Fibroblast of skin of right biceps (primary cell): ENCODE measurements around the gene GTF2H4.

ENCODE experiments used
- DNase-seq: peaks from one replicate; pipeline ENCODE4 v3.0.0-alpha.2; 2013

The GTF2H4 gene

DNA sequence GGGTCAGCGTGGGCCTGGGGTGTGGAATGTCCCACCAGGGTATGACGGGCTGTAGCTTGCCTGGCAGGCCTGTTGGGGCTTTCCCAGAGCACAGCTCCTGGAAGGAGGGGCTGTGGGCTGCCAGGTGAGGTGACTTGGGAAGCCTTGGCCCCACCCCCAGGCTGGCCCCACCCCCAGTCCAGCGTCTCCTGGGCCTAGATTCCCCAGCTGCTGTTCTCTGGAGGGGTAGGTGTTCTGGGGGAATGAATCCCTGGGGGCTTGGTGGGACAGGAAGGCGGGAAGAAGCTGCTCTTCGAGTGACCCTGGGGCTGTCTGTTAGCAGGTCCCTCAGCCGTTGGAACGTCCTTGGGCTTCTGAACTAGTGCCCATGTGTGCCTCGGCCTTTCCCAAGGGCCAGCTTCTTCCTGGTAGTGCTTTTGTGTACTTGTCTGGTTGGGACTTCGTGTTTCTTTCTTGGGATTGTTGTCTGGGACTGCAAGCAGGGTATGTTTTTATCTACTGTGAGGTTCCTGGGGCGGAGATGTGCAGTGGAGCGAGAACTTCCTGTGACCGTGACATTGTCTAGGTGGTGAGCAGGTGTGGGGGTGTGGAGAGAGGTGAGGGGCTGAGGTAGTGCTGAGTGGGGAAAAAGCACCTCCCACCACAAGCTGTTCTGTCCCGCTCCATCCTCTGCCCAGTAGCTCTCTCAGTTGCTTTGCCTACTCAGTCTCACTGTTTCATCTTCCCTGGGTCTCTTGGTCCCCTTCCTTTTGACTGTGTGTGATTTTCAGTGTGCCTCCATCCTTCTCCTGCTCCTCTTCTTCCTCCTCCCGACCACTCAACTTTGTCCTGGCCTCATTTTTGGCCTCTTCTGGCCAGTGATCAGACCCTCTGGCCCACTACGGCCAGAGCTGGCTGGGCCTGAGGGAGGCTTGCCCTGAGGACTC, 25.0 kb upstream of the GTF2H4 start:
- DNase-seq = no peak

DNA sequence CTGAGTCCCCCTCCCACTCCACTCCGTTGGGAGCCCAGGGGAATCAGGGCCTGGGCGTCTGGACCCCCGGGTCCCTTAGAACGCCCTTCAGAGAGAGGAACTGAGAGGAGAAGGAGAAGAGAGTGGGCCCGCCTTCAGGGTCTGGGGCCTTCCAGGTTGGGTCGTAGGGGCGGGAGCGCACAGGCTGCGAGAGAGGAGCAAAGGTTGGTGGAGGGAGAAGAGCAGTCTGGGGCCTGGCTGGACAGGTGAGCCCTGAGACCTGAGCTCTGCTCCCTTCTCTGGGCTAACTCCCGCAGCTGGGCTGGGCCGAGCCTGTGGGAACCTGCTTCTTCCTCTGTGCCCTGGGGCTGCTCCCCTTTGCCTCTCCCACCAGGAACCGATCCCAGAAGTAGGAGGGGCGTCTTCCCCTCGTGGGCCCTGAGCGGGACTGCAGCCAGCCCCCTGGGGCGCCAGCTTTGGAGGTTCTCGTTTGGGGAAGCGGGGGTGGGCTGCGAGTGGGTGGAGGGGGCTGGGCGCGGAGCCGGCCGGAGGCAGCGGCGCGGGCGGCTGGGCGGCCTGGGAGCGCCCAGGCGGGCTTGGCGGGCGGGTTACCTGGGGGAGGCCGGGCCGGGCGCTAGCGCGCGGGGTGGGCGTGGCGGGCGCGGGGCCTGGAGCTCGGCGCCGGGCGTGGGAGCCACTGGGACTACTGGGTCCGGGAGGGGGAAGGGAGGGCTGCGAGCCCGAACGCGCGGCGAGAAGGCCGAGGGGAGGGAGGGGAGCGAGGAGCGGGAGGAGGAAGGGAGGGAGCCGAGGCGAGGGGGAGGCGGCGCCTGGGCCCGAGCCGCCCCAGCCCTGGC, 24.1 kb upstream of the GTF2H4 start, which contains the start of gene DDR1:
DDR1 (plus strand) TSS at position 835 of the 836 bp plus-strand sequence. CDS start 4,211 bp downstream, outside the sequence.
- DNase-seq = peak; percentile 69

- peak; percentile 44 for DNase-seq
These were observed 23.2 kb upstream of the GTF2H4 start for GRCh38 chr6:30884521-30885480.

DNA sequence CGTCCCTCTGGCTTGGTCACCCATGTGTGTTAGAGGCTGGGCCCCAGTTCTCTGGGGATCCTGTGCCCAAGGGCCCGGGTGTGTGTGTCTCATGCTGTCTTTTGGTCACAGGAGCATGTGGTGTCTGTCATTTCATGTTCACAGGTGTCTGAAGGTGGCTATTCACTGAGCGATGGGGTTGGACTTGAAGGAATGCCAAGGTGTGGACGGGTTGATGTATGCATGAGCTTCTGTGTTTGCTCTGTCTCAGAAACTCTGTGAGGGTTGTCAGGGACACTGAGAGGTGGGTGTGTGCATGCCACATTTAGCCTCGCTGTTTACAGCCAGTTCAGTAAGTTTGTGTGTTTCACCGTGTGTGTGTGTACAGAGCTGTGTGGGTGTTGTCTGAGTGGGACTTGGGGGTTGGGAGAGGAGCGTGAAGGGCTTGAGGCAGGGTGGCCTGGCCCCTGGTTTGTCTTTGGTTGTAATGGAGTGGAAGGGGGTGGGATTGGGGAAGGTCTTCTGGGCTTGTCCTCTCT, 22.5 kb upstream of the GTF2H4 start:
- no peak for DNase-seq

DNA sequence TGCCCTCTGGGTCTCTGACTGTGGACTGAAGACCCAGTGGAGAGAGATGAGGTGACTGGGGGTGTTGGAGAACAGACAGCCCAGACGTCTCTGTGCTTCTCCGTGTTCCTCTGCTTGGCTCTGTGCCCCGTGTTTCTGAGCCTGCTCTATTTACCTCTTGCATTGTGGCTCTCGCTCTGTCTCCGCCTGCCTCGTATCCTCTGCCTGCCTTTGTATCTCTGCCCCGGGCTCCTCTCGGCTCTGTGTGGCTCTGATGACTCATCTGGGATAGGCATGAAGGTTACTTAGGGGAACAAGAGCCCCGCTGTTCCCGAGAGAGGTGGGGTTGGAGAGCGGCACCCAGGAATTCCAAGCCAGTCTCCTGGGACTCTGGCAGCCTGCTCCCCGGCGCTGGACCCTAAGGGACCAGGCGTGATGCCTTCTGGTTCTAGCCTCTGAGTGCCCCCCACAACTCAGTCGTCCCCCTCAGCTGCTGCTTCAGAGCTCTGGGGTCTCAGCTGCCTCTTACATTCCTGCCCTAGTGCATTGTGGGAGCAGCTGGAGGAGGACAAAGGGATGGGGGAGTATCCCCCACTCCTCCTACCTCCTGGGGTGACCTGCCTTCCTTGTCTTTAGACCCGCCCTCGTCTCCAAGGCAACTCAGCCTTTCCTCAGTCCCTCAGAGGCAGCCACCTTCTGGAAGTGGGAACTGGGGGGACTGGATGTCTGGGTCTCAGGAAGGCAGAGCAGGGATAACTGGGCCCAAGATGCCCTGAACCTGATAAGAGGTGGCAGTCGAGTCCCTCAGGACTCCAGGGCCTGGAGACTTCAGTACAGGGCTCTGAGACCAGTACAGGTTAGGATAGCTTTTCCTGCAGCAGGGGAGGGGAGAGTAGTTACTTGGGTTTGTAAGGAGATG, 21.8 kb upstream of the GTF2H4 start:
- DNase-seq = peak; percentile 86

GRCh38 chr6:30886897-30887255, 21.1 kb upstream of the GTF2H4 start:
- no peak for DNase-seq

DNA sequence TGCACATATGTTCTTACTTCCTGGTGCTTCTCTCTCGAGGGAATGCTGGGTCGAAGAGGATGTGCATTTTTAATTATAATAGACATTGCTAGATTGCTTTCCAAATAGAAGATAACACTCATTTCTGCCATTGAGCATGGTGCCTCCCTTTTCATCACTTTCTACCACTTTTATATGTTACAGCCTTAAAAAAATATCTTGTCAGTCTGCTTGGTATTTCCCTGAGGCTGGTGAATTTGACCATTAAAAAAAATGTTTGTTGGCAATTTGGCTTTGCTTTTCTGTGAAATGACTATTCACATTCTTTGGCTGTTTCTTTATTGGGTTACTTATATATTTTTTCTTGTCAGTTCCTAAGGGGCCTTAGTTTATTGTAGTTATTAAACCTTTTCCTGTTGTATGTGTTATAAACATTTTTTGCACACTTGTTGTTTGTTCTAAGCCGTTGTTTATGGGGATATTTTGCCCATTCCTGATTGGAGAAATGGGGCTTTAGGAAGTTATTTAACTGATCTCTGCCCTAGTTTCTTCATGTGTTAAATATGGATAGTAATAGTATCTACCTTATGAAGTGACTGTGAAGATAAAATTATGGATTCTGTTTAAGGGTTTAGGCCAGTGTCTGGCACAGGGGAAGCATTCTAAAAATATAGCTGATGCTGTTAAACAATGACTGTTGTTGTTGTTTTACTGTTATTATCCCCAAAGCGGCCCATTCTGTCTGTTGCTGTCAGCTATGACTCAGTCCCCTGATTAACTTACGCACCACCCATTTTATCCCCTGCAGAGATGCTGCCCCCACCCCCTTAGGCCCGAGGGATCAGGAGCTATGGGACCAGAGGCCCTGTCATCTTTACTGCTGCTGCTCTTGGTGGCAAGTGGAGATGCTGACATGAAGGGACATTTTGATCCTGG, 19.8 kb upstream of the GTF2H4 start:
- peak; percentile 64 for DNase-seq

DNA sequence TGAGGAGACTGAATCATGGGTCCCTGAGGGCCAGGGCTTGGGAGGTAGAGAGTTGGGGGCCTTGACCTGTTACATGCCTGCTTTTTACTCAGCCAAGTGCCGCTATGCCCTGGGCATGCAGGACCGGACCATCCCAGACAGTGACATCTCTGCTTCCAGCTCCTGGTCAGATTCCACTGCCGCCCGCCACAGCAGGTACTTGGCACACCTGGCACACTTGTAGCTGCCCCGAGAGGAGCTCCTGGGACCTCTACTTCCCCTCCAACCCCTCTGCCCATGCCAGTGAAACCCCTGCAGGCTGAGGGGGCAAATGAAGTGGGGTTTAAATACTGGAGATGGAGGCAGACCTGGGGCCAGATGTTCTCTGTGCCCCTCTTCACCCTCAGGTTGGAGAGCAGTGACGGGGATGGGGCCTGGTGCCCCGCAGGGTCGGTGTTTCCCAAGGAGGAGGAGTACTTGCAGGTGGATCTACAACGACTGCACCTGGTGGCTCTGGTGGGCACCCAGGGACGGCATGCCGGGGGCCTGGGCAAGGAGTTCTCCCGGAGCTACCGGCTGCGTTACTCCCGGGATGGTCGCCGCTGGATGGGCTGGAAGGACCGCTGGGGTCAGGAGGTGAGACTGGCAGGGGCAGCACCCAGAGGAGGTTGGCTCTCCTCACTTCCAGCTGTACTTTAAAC, 19.1 kb upstream of the GTF2H4 start:
- DNase-seq = no peak

GRCh38 chr6:30889496-30889885, 18.5 kb upstream of the GTF2H4 start:
- no peak for DNase-seq

DNA sequence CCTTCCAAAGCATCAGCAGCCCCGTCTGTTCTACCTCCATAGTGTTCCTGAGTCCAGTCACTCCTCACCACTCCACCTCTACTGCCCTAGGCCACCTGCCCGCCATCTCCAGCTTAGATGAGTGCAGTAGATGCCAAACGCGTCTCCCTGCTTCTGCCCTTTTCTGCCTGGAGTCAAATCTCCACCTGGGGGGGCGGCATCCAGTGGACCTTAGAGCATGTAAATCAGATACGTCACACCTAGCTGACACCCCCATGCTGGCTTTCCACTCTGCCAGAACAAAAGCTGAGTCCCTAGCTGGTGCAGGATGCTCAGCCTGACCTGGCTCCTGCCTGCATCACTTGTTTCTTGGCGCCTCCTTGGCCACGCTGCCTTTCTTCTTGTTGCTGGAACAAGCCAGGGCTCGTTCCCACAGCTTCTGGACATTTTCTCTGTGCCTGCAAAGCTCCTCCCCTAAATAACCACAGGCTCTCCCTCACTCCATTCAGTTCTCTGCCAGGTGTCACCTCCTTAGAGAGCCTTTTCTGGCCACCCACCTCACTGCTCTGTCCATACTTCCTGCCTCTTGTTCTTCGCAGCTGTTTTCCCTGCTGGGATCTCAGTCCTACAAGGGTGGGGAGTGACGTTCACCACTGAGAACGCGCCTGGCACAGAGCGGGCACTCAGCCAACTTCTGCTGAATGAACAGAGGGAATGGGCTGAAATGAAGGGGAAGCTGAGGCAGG, 17.9 kb upstream of the GTF2H4 start:
- no peak for DNase-seq

DNA sequence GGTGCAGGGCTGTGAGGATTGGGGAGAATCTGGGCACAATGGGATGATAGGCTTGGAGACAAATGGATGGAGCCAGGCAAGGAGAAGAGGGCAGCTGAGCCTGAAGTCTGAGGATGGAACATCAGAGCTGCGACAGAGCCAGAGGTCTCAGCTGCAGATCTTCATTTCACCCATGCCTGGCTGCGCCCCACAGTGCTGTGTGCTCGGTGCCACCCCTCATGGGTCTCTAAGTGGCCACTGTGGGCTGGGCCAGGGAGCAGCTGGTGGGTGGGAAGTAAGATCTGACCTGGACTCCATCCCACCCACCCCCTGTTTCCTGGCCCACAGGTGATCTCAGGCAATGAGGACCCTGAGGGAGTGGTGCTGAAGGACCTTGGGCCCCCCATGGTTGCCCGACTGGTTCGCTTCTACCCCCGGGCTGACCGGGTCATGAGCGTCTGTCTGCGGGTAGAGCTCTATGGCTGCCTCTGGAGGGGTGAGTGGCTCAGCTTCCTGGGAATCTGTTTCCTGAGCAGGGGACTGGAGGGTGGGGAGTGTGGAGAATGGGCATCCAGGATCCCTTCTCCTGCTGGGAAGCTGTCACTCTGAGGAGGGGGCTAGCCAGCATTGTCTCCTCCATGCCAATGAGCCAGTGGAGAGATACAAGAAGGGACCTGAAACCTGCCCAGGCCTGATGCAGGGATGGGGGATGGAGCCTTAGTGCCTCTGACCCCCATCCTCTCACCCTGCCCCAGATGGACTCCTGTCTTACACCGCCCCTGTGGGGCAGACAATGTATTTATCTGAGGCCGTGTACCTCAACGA, 17.2 kb upstream of the GTF2H4 start:
- DNase-seq = no peak

DNA sequence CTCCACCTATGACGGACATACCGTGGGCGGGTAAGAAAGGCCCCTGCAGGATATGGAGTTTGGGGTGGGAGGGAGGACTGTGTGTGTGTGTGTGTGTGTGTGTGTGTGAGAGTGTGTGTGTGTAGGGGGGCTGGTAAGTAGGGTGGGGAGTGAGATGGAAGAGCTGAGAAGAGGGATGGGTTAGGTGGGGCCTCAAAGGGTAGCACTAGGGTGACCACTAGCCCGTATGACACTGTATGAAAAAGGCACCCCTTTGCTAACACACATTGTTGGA, 16.6 kb upstream of the GTF2H4 start:
- no peak for DNase-seq

GRCh38 chr6:30891816-30892538, 16.0 kb upstream of the GTF2H4 start:
- DNase-seq = no peak

GRCh38 chr6:30893001-30893591, 14.9 kb upstream of the GTF2H4 start:
- no peak for DNase-seq

DNA sequence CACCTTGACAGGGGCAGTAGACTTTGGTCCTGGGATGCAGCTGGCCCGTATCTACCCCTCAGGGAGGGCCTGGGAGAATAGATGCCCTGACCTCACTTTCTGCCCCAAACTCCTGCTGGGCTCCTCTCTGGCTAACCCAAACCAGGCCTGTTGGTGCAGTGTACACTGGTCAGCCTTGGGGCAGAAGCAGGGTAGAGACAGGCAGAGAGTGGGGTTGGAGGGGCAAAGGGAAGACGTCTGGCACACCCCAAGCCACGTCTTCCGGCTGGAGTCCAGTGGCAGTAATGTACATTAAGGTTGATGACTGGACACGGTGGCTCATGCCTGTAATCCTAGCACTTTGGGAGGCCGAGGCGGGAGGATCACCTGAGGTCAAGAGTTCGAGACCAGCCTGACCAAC, 14.3 kb upstream of the GTF2H4 start:
- DNase-seq = no peak

DNA sequence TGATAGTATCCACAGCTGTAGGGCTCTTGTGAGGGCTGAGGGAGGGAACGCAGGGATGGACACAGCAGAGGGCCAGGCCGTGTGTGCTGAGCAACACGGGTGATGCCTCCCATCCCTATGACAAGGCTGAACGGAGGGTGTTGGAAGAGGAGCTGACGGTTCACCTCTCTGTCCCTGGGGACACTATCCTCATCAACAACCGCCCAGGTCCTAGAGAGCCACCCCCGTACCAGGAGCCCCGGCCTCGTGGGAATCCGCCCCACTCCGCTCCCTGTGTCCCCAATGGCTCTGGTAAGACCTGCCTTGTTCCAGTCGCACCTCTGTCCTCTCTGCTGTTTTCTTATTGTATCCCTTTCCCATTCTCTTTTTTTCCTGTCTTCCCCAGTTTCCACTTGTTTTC, 13.6 kb upstream of the GTF2H4 start:
- no peak for DNase-seq

DNA sequence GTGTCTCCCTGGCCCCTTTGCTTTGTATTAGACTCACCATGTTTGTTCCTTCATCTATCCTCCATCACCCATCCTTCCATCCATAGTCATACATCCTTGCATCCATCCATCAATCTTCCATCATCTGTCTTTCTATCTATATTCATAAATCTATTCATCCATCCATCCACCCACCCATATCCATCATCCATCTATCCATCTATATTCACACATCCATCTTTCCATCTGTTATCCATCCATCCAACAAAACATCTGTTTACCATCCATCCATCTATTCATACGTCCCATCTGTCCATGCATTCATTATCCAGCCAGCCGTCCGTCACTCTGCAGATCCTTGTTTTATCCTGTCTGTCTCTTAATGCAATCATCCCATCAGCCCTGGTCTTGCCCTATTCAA, 13.1 kb upstream of the GTF2H4 start:
- DNase-seq = no peak
